ENCODE measurements around the gene ATXN1. TPM values are rescaled to one million over a fixed set of nuclear protein-coding genes. Genes with fewer than 3 reads are reported as not detected.

ATXN1 gene
- total RNA-seq, 1 donor from 2014 or later, result 59.8 TPM

GRCh38 chr6:16722630-16723029, 38.6 kb downstream of the ATXN1 start:
- CTCF ChIA-PET, result interaction anchor here (1.3 kb wide), 1 partner anchor 41 kb away, joined by 4 read pairs; no protein-coding TSS in a partner anchor
- peaks cover 2% of the 10 kb centered on the region for H3K4me1 Mint-ChIP-seq
- ATAC-seq (ENCODE audit: low read depth) (no peak), DNase-seq (no peak)
- no peaks in the 10 kb centered on the region for H3K36me3 Mint-ChIP-seq (ENCODE audit: low read depth)
- H3K9me3 Mint-ChIP-seq, result no peaks in the 10 kb centered on the region
- H3K27ac Mint-ChIP-seq, result no peak overlapping the region
- intact Hi-C loops (cut with micrococcal nuclease), result no loop called here
- TF ChIP-seq CTCF (IDR thresholded peaks at IDR 0.05), result no peak
- no peak overlapping the region for H3K4me3 Mint-ChIP-seq
- H3K27me3 Mint-ChIP-seq, result no peaks in the 10 kb centered on the region
- POLR2A ChIA-PET, result no interaction called here

GRCh38 chr6:16721977-16722376, 39.3 kb downstream of the ATXN1 start:
- no peak for TF ChIP-seq CTCF (IDR thresholded peaks at IDR 0.05)
- H3K27me3 Mint-ChIP-seq, result no peaks in the 10 kb centered on the region
- H3K9me3 Mint-ChIP-seq, result no peaks in the 10 kb centered on the region
- ATAC-seq (ENCODE audit: low read depth) (no peak), DNase-seq (no peak)
- ChIA-PET POLR2A (interaction anchor here (0.6 to 1.1 kb wide), 2 partner anchors 10 to 35 kb away, joined by 3 to 4 read pairs; no protein-coding TSS in a partner anchor), CTCF (no interaction called here)
- no peaks in the 10 kb centered on the region for H3K36me3 Mint-ChIP-seq (ENCODE audit: low read depth)
- H3K4me1 Mint-ChIP-seq, result peaks cover 2% of the 10 kb centered on the region
- no peak overlapping the region for H3K27ac Mint-ChIP-seq
- H3K4me3 Mint-ChIP-seq, result no peak overlapping the region
- intact Hi-C loops (cut with micrococcal nuclease), result no loop called here

- Mint-ChIP-seq H3K4me1 (peaks cover 2% of the 10 kb centered on the region), H3K36me3 (ENCODE audit: low read depth) (no peaks in the 10 kb centered on the region), H3K27me3 (no peaks in the 10 kb centered on the region), H3K4me3 (no peak overlapping the region), H3K27ac (no peak overlapping the region), H3K9me3 (no peaks in the 10 kb centered on the region)
- DNase-seq (no peak), ATAC-seq (ENCODE audit: low read depth) (no peak)
- ChIA-PET CTCF (interaction anchor here (1.2 kb wide), 1 partner anchor 41 kb away, joined by 3 read pairs; the partner anchor contains the start of gene ATXN1), POLR2A (no interaction called here)
- intact Hi-C loops (cut with micrococcal nuclease), result no loop called here
- no peak for TF ChIP-seq CTCF (IDR thresholded peaks at IDR 0.05)
Observed at GRCh38 chr6:16720861-16721260, 40.4 kb downstream of the ATXN1 start.

- Mint-ChIP-seq H3K27me3 (no peaks in the 10 kb centered on the region), H3K27ac (no peak overlapping the region), H3K4me1 (peaks cover 2% of the 10 kb centered on the region), H3K4me3 (no peak overlapping the region), H3K9me3 (no peaks in the 10 kb centered on the region), H3K36me3 (ENCODE audit: low read depth) (no peaks in the 10 kb centered on the region)
- ChIA-PET CTCF (no interaction called here), POLR2A (no interaction called here)
- ATAC-seq (ENCODE audit: low read depth), result no peak
- intact Hi-C loops (cut with micrococcal nuclease), result no loop called here
- DNase-seq, result no peak
- no peak for TF ChIP-seq CTCF (IDR thresholded peaks at IDR 0.05)
Observed at GRCh38 chr6:16719488-16719887, 41.8 kb downstream of the ATXN1 start.

- ChIA-PET CTCF (no interaction called here), POLR2A (no interaction called here)
- TF ChIP-seq CTCF (IDR thresholded peaks at IDR 0.05), result no peak
- Mint-ChIP-seq H3K9me3 (no peaks in the 10 kb centered on the region), H3K4me1 (peaks cover 4% of the 10 kb centered on the region), H3K36me3 (ENCODE audit: low read depth) (no peaks in the 10 kb centered on the region), H3K27ac (no peak overlapping the region), H3K27me3 (no peaks in the 10 kb centered on the region), H3K4me3 (no peak overlapping the region)
- intact Hi-C loops (cut with micrococcal nuclease), result no loop called here
- DNase-seq (no peak), ATAC-seq (ENCODE audit: low read depth) (no peak)
Observed at GRCh38 chr6:16718356-16718755, 42.9 kb downstream of the ATXN1 start.

Data from activated B cell treated with CpG ODN at 0.5 μM for 24 hours (primary cell).